Activated T-cell treated with anti-CD3 and anti-CD28 coated beads, Interleukin-2, amount 50 U/mL, for 4 hours (primary cell): ENCODE data around the gene ARPP19. TPM values are rescaled to one million over a fixed set of nuclear protein-coding genes. Genes with fewer than 3 reads are reported as not detected.
"Not testable (repeated sequence)": the region's sequence is repeated elsewhere in the genome, so short reads cannot be mapped to it uniquely, and the experiment has no call there.

Experiments
- ATAC-seq, 2 donors: fragments of 200-7000 bp; cut with Tn5 transposase; one replicate each; pipeline ENCODE4 v1.10.0; 2021
- DNase-seq: peaks from one replicate; pipeline ENCODE4 v3.0.0-alpha.2; 2020
- H3K27me3 Mint-ChIP-seq: one replicate; pipeline ENCODE4 v1.8.0; 2021; ENCODE audit warnings: low read depth, mixed read lengths
- H3K36me3 Mint-ChIP-seq: one replicate; pipeline ENCODE4 v1.8.0; 2022; ENCODE audit warnings: mixed read lengths; ENCODE audit not compliant: insufficient read depth
- H3K4me1 Mint-ChIP-seq: one replicate; pipeline ENCODE4 v1.8.0; 2021; ENCODE audit warnings: low read depth, mixed read lengths
- H3K4me3 Mint-ChIP-seq: one replicate; pipeline ENCODE4 v1.8.0; 2021; ENCODE audit warnings: mild to moderate bottlenecking, moderate library complexity, mixed read lengths
- H3K9me3 Mint-ChIP-seq: one replicate; pipeline ENCODE4 v1.8.0; 2021; ENCODE audit warnings: mixed read lengths
- total RNA-seq, 3 donors: library from RNA; stranded (reverse); gene quantifications; one replicate each; pipeline ENCODE4 v1.2.1, GENCODE V29; 2021

Gene ARPP19
- total RNA-seq, 3 donors from 2014 or later: 182 to 203 (median 189) TPM

DNA sequence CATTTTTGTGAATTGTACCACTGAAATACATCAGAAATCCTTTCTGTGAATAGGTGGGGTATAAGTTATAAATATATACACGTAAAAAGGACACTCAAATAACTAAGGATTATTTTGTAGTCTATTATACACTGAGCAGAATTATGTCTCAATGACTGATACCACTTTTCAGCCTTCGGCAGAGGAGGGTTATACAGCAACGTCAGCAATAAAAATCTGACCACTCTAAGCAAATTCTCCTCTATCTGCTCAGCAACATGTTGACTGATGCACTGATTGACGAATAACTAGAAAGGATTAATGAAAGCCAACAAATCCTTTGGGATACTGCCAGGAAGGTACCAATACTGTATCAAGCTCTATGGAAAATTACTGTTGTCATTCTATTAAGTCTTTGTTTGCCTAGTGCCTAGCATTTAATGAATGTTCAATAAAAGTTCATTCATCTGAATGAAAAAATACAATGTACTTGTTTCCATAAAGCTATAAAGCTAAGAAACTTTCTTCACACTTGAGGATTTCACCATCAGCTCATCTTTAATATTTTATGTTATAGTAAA, 5.2 kb downstream of the ARPP19 start:
- H3K9me3 Mint-ChIP-seq: no peaks in the 10 kb centered on the region
- H3K36me3 Mint-ChIP-seq: peaks cover 18% of the 10 kb centered on the region
- ATAC-seq (no peak), DNase-seq (no peak)
- H3K27me3 Mint-ChIP-seq: no peaks in the 10 kb centered on the region
- peaks cover 73% of the 10 kb centered on the region for H3K4me1 Mint-ChIP-seq
- no peak overlapping the region for H3K4me3 Mint-ChIP-seq

- H3K4me1 Mint-ChIP-seq: peaks cover 66% of the 10 kb centered on the region
- peak; percentile 85 to 87 for ATAC-seq
- H3K27me3 Mint-ChIP-seq: no peaks in the 10 kb centered on the region
- DNase-seq: no peak
- H3K9me3 Mint-ChIP-seq: no peaks in the 10 kb centered on the region
- peaks cover 26% of the 10 kb centered on the region for H3K36me3 Mint-ChIP-seq
- no peak overlapping the region for H3K4me3 Mint-ChIP-seq
These were observed 9.3 kb downstream of the ARPP19 start for GRCh38 chr15:52559575-52559974.

DNA sequence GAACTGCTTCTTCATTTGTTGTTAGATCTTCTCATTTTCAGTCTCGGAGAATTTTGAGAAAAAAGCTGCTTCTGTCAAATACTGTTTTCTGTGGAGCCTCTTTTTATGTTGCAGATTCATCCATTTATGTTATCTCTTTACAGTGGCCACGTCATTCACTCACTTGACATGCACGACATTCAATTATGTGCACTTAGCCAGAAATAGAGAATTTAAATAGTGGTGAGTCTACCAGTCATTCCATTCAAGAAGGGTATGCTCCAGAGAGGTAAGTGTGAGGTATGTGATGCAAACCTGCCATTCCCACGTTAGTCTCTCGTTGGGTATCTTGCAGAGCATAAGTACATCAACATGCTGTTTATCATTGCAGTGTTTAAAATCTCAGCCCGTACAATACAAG, 9.8 kb downstream of the ARPP19 start:
- Mint-ChIP-seq H3K27me3 (no peaks in the 10 kb centered on the region), H3K4me1 (peaks cover 64% of the 10 kb centered on the region), H3K4me3 (peak overlapping the region; percentile 61), H3K36me3 (peaks cover 29% of the 10 kb centered on the region), H3K9me3 (no peaks in the 10 kb centered on the region)
- ATAC-seq (peak; percentile 24 to 32), DNase-seq (no peak)

DNA sequence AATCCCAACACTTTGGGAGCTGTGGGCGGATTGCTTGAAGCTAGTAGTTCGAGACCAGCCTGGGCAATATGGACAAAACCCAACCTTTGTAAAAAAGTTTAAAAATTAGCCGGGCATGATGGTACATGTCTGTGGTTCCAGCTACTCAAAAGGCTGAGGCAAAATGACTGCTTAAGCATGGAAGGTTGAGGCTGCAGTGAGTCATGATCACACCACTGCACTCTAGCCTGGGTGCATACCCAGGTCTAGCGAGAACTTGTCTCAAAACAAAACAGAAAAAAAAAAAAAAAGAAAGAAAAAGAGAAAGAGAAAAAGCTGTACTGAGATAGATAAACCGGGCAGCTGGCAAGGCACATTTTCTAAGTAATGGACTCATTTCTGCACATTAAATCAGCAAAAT, 10.6 kb downstream of the ARPP19 start:
- H3K9me3 Mint-ChIP-seq: no peaks in the 10 kb centered on the region
- H3K4me3 Mint-ChIP-seq: peak overlapping the region; percentile 60
- ATAC-seq (peak; percentile 88 to 90), DNase-seq (peak; percentile 21)
- peaks cover 25% of the 10 kb centered on the region for H3K36me3 Mint-ChIP-seq
- no peaks in the 10 kb centered on the region for H3K27me3 Mint-ChIP-seq
- peaks cover 63% of the 10 kb centered on the region for H3K4me1 Mint-ChIP-seq

DNA sequence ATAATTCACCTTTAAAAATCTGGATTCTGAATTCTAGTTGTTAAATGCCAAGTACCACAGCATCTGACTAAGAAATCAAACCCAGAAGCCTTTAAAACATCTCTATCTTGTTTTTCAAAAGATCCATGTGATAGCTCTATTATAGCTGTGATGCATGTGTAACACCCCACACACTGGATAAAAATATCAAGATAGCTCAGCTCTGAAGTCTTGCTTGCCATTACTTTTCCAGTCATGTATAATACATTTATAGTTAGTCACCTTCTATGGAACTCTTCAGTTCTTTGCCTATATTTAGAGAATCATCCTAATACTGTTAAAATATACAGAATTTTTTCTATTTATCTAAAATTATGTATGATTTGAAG, 11.6 kb downstream of the ARPP19 start:
- Mint-ChIP-seq H3K36me3 (peaks cover 22% of the 10 kb centered on the region), H3K4me1 (peaks cover 55% of the 10 kb centered on the region), H3K4me3 (no peak overlapping the region), H3K9me3 (no peaks in the 10 kb centered on the region), H3K27me3 (no peaks in the 10 kb centered on the region)
- ATAC-seq (no peak), DNase-seq (no peak)

- no peaks in the 10 kb centered on the region for H3K27me3 Mint-ChIP-seq
- H3K4me1 Mint-ChIP-seq: peaks cover 52% of the 10 kb centered on the region
- no peaks in the 10 kb centered on the region for H3K9me3 Mint-ChIP-seq
- H3K4me3 Mint-ChIP-seq: no peak overlapping the region
- H3K36me3 Mint-ChIP-seq: peaks cover 22% of the 10 kb centered on the region
- no peak for DNase-seq
- ATAC-seq: no peak
These were observed 12.1 kb downstream of the ARPP19 start for GRCh38 chr15:52556524-52557273.

GRCh38 chr15:52552303-52552702, 16.5 kb downstream of the ARPP19 start:
- Mint-ChIP-seq H3K4me3 (no peak overlapping the region), H3K9me3 (no peaks in the 10 kb centered on the region), H3K27me3 (no peaks in the 10 kb centered on the region), H3K4me1 (peaks cover 21% of the 10 kb centered on the region), H3K36me3 (peaks cover 36% of the 10 kb centered on the region)
- DNase-seq (no peak), ATAC-seq (no peak)

- DNase-seq (no peak), ATAC-seq (no peak)
- peaks cover 40% of the 10 kb centered on the region for H3K36me3 Mint-ChIP-seq
- H3K4me3 Mint-ChIP-seq: no peak overlapping the region
- peaks cover 16% of the 10 kb centered on the region for H3K4me1 Mint-ChIP-seq
- H3K9me3 Mint-ChIP-seq: no peaks in the 10 kb centered on the region
- no peaks in the 10 kb centered on the region for H3K27me3 Mint-ChIP-seq
These were observed 17.1 kb downstream of the ARPP19 start for GRCh38 chr15:52551762-52552161.

DNA sequence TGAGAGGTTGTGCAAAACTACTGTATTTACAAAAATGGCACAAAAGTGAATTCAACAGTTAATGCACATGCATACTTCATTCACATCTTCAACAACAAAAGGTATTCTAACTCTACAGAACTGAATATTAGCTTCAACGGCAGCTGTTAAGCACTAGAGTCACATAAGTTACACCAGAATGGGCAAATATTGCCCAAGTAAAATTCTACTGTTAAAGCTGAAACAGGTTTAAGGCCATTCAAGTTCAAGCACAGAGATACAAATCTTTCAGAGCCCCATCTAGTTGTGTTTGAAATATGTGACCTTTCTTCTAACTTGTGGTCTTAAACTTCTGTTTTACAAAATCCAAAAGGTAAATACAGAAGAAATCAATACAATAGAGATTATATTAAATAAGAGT, 17.6 kb downstream of the ARPP19 start:
- H3K4me3 Mint-ChIP-seq, H3K27me3 Mint-ChIP-seq, H3K9me3 Mint-ChIP-seq, DNase-seq, ATAC-seq: not testable (repeated sequence)
- Mint-ChIP-seq H3K4me1 (peaks cover 13% of the 10 kb centered on the region), H3K36me3 (peaks cover 42% of the 10 kb centered on the region)

DNA sequence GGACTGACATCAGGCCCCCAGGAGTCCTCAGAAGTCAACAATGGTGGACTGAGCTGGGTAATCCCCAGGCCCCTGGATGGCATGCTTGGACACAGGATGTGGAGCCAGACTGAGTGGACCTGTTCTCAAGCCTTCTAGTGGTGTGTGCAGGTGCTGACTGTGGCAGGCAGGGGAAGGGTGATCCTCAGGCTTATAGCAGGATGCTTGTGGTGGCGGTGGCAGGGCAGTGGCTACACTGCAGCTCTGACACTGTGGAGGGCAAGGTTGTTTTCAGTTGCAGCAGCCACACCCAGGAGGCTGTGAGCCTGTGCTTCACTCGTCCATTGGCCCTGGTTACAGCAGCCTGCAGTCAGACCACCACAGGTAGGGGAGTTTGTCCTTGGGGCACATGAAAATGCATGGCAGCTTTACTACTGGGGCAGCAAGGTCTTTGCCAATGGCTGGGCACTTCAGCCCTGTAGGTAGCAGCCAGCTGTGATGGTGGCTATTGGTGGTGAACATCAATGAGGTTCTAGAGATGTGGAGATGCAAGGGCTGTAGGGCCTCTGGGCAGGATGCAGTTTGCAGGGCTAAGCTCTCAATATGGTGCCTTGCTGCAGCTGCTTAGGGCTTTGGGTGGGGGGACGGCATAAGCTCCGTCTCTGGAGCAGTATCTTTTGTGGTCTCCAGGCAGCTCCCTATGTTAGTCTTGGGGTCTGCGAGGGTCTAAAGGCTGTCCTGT, 22.6 kb downstream of the ARPP19 start:
- peaks cover 4% of the 10 kb centered on the region for H3K4me1 Mint-ChIP-seq
- H3K4me3 Mint-ChIP-seq: no peak overlapping the region
- no peak for DNase-seq

GRCh38 chr15:52540374-52541012, 28.3 kb downstream of the ARPP19 start:
- Mint-ChIP-seq H3K36me3 (peaks cover 4% of the 10 kb centered on the region), H3K27me3 (peaks cover 3% of the 10 kb centered on the region), H3K9me3 (peaks cover under 1% of the 10 kb centered on the region), H3K4me3 (no peak overlapping the region), H3K4me1 (no peaks in the 10 kb centered on the region)
- DNase-seq: no peak
- ATAC-seq: no peak

More for the DNA sequence above, 22.6 kb downstream of the ARPP19 start:
- H3K27me3 Mint-ChIP-seq: no peaks in the 10 kb centered on the region
- peaks cover 6% of the 10 kb centered on the region for H3K9me3 Mint-ChIP-seq
- peaks cover 38% of the 10 kb centered on the region for H3K36me3 Mint-ChIP-seq
- peak in 1 of 2 donors; percentile 43 for ATAC-seq

DNA sequence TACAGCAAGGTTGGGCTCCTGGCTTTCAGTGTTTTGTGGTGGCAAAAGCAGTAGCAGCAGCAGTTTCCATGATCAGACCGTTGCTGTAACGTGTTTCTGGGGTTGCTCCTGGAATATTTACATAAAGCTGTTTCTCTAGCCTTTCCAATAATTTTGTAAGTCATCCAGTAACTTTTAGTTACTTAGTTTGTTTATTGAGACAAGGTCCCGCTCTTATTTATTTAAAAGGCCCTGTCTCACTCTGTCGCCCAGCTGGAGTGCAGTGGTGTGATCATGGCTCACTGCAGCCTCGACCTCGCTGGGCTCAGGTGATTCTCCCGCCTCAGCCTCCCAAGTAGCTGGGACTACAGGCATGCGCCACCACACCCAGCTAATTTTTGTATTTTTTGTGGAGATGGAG, 31.4 kb downstream of the ARPP19 start:
- Mint-ChIP-seq H3K4me1 (peaks cover 5% of the 10 kb centered on the region), H3K36me3 (no peaks in the 10 kb centered on the region), H3K4me3 (no peak overlapping the region), H3K9me3 (no peaks in the 10 kb centered on the region), H3K27me3 (peaks cover 7% of the 10 kb centered on the region)
- DNase-seq (no peak), ATAC-seq (no peak)

DNA sequence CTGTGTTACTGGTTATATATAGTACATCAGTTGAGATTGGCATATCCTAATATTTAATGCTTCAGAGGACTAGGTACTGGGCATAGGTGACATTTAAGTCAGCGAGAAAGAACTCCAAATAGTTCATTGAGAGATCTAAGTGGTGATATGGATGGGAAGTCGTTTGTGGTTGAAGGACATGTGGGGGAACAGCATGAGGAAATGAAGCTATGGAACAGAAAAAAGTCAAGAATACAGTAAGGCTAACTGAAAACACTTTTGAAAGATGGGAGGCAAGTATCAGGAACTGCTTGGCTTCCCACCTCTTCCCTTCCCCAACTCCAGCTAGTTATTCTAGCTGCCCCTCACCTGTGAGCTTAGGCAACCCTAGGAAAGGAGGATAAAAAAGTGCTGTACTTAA, 36.4 kb downstream of the ARPP19 start:
- Mint-ChIP-seq H3K4me1 (peaks cover 20% of the 10 kb centered on the region), H3K9me3 (no peaks in the 10 kb centered on the region), H3K27me3 (peaks cover 7% of the 10 kb centered on the region), H3K4me3 (no peak overlapping the region), H3K36me3 (no peaks in the 10 kb centered on the region)
- ATAC-seq (no peak), DNase-seq (no peak)

DNA sequence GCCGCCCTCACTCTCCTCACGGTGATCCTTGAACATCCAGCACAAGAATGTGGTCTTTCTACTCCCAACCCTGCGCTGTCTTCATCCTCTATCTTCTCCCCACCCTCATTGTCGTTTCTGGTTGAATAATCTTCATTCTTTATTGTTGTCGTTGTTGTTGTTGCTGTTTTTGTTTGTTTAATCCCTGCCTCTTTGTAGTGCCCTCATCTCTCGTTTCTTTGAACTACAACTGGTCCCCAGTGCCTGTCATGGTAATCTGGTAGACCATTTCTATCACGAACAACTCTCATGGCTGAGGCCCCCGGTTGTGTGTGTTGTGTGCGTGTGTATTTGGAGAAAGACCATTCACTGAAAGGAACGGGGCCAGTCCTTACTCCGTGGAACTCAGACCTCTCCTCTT, 38.9 kb downstream of the ARPP19 start:
- DNase-seq (no peak), ATAC-seq (no peak)
- H3K27me3 Mint-ChIP-seq: peaks cover 4% of the 10 kb centered on the region
- peak overlapping the region; percentile 85 for H3K4me3 Mint-ChIP-seq
- no peaks in the 10 kb centered on the region for H3K9me3 Mint-ChIP-seq
- peaks cover 30% of the 10 kb centered on the region for H3K4me1 Mint-ChIP-seq
- no peaks in the 10 kb centered on the region for H3K36me3 Mint-ChIP-seq
